BJ (cell line): ENCODE results near the gene OTOP3. TPM values are rescaled to one million over a fixed set of nuclear protein-coding genes. Genes with fewer than 3 reads are reported as not detected.
A peak's percentile ranks its signal among the peaks of the same experiment; 100 is the strongest.

ENCODE experiments used
- CTCF ChIA-PET: fragments of 350-600 bp; formaldehyde crosslinking; extraction: SDS; loops from one replicate; lab custom pipeline; 2021; ENCODE audit warnings: antibody characterized with exemption, inconsistent platforms; lab: Yijun Ruan, JAX
- POLR2A ChIA-PET: fragments of 300-600 bp; sonication (Branson Sonifier 250); formaldehyde crosslinking; extraction: SDS; loops from one replicate; lab custom pipeline; 2021; ENCODE audit warnings: antibody characterized with exemption; lab: Charles Lee
- DNase-seq: peaks from one replicate; pipeline ENCODE4 v3.0.0-alpha.2; 2011; ENCODE audit warnings: low read depth
- H3K27me3 ChIP-seq: 2 replicates; pipeline ENCODE4 v1.6.0; 2011; ENCODE audit warnings: low read length; ENCODE audit not compliant: control insufficient read depth, insufficient read depth
- H3K36me3 ChIP-seq: 2 replicates; pipeline ENCODE4 v1.5.1; 2011; ENCODE audit warnings: low read length; ENCODE audit not compliant: control insufficient read depth, insufficient read depth
- H3K4me3 ChIP-seq: 2 replicates; pipeline ENCODE4 v1.5.1; 2011; ENCODE audit warnings: low read depth, mild to moderate bottlenecking, control low read depth, low read length
- polyA plus RNA-seq: library from polyadenylated mRNA; depleted of rRNA; stranded (reverse); fragments of >200 nt; gene quantifications from 2 replicates; pipeline ENCODE4 v1.2.3, GENCODE V29; 2011
- TF ChIP-seq, protein P1 (sequence below): IDR thresholded peaks from 2 replicates; pipeline ENCODE4 v1.5.1; 2011; ENCODE audit warnings: low read depth, mild to moderate bottlenecking, control low read depth, inconsistent platforms, low read length, moderate library complexity; ENCODE audit not compliant: insufficient read depth

Gene OTOP3
- polyA plus RNA-seq, 1 experiment, result not detected

DNA sequence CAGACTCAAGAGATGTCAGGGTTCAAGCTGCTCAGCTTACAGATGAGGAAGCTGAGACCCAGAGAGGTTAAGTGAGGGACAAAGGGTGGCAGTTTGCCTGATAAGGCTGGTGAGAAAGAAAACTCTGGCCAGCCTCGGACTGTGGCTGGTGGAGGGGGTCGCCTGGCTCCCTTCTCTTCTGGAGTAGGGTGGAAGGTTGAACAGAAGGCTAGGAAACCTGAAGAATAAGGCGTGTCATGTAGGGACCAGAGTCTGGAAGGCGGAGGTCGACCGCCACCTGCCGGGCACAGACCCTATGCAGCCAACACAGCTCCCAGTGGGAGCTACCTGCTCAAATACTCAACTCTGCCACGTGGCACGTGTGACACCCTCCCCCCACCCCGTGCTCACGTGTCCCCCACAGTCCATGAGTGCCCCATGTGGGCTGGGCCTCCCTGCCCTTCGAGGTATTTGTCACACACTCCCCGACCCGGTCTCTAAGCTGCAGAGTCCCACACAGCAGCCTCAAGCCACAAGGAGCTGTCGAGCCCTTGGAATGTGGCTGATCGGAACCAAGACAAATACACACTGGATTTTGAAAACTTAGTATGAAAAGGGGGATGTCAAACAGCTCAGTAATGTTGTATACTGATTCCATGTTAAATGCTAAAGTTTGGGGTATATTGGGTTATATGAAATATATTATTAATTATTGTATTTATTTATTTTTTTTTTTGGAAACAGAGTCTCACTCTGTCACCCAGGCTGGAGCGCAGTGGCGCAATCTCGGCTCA lies 25.1 kb downstream of the OTOP3 start:
- Histone ChIP-seq H3K36me3 (no peaks in the 10 kb centered on the region), H3K4me3 (no peak overlapping the region), H3K27me3 (peaks cover 5% of the 10 kb centered on the region; the same call in 1 of the 2 replicates)
- ChIA-PET CTCF (interaction anchor here (0.6 to 5.2 kb wide), 43 partner anchors 9 to 554 kb away, joined by 3 to 52 read pairs (median 7); partner anchors contain the start of genes CDR2L, HID1, KCTD2 and MIF4GD), POLR2A (no interaction called here)
- DNase-seq, result no peak
- TF ChIP-seq, protein P1, sequence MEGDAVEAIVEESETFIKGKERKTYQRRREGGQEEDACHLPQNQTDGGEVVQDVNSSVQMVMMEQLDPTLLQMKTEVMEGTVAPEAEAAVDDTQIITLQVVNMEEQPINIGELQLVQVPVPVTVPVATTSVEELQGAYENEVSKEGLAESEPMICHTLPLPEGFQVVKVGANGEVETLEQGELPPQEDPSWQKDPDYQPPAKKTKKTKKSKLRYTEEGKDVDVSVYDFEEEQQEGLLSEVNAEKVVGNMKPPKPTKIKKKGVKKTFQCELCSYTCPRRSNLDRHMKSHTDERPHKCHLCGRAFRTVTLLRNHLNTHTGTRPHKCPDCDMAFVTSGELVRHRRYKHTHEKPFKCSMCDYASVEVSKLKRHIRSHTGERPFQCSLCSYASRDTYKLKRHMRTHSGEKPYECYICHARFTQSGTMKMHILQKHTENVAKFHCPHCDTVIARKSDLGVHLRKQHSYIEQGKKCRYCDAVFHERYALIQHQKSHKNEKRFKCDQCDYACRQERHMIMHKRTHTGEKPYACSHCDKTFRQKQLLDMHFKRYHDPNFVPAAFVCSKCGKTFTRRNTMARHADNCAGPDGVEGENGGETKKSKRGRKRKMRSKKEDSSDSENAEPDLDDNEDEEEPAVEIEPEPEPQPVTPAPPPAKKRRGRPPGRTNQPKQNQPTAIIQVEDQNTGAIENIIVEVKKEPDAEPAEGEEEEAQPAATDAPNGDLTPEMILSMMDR, result peak; percentile 41

DNA sequence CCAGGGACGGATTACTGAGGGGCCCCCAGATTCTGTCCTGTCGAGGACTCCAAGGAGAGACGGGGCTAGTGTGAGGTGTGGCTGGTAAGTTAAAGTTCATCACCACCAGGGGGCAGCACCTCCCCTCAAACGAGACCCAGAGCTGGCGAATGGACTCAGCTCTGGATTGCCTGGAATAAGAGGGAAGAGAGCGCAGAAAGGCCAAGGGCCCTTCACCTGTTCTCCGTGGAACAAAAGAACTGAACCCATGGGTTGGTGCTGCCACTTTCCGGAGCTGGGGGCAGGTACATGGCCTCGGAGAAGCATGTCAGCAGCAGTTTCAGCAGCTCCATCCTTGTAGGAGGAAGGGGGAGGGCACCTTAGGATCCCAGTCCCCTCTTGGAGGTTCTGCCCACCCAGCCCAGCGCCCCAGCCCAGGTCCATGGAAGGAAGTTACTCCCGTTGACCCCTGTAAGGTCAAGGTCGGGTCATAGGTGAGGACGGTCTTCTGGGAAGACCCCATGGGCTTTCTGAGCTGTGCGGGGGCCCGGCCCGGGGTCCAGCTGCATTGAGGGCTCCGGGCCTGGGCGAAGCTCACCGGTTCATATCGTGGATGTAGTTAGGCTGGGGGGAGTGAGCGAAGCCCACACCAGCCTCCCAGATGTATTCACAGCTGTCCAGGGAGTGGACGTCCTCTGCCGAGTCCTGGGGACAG lies 26.1 kb downstream of the OTOP3 start:
- Histone ChIP-seq H3K4me3 (no peak overlapping the region), H3K36me3 (no peaks in the 10 kb centered on the region), H3K27me3 (peaks cover 1% of the 10 kb centered on the region; the same call in 1 of the 2 replicates)
- ChIA-PET CTCF (interaction anchor here (0.6 to 5.2 kb wide), 59 partner anchors 10 to 553 kb away, joined by 3 to 52 read pairs (median 4); partner anchors contain the start of genes ATP5PD, CDR2L, HID1 and KCTD2), POLR2A (no interaction called here)
- DNase-seq, result no peak
- TF ChIP-seq, protein P1, result peak; percentile 70

DNA sequence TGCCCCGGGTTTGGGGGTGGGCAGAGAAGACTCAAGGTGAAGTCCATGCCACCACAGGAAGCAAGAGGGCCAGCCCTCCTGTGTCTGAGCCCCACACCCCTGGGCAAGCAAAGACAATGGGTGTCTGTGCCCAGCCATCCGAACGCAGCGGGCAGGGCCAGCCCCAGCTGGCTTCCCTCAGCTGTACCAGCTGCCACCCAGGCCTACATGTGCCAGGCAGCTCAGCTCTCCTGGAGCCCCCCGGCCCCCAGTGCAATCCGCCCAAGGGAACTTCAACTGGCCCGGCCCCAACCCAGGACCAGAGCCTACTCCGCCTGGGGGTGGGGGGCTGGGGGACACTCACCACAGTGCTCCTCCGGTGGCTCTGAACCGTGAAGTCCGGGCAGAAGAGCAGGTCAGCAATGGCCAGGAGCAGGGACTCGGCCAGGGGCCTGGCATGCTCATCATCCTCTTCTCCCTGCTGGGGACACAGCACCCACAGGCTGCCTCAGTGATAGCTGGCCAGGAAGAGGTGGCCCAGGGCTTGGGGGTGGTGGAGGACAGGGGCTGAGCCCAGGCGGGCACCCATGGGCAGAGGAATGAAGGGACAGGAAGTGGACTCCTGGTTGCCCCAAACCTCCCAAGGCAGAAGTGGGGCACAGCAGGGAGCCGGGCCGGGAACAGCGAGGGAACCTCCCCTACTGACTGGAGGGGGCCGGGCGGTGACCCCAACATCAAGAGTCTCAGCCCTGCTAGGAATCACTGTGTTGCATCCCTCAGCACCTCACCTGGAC lies 27.1 kb downstream of the OTOP3 start:
- CTCF ChIA-PET, result interaction anchor here (0.6 to 5.2 kb wide), 21 partner anchors 9 to 276 kb away, joined by 3 to 52 read pairs (median 9); partner anchors contain the start of genes ATP5PD, CDR2L, HID1 and MRPL58

DNA sequence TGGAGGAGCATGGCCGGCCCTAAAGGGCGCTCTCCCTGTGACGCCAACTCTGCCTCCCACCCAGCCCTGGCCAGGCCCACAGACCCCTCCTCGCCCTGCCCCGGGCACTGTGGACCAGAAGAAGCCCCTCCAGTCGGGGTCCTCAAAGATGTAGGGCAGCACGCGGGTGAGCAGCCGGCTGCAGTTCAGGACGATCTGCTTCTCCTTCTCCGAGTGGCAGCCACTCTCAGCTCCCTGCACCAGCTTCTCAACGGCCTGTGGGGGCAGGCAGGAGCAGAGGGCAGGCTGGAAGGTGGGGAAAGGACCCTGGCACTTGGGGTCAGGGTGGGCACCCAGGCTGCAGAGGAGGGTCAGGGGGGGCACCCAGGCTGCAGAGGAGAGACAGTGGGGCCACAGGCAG lies 28.0 kb downstream of the OTOP3 start:
- Histone ChIP-seq H3K4me3 (no peak overlapping the region), H3K27me3 (no peaks in the 10 kb centered on the region), H3K36me3 (no peaks in the 10 kb centered on the region)
- DNase-seq, result no peak
- TF ChIP-seq, protein P1, result 0 out of 2 replicates have a peak, but pooled peaks have one; percentile 16
- POLR2A ChIA-PET, result no interaction called here
- CTCF ChIA-PET, result interaction anchor here (0.7 to 5.2 kb wide), 8 partner anchors 10 to 238 kb away, joined by 3 to 52 read pairs (median 4); partner anchors contain the start of genes CDR2L and MRPL58

More for the DNA sequence above, 27.1 kb downstream of the OTOP3 start:
- no peak overlapping the region for H3K4me3 ChIP-seq
- no peaks in the 10 kb centered on the region for H3K27me3 ChIP-seq
- H3K36me3 ChIP-seq, result no peaks in the 10 kb centered on the region
- POLR2A ChIA-PET, result no interaction called here
- TF ChIP-seq, protein P1, result no peak
- no peak for DNase-seq
